ENCODE measurements around the gene ACTN4.
"Not testable (repeated sequence)": the region's sequence is repeated elsewhere in the genome, so short reads cannot be mapped to it uniquely, and the experiment has no call there.

Gene ACTN4

GRCh38 chr19:38763795-38764220 is 116.4 kb downstream of the ACTN4 start:
- H3K4me3 ChIP-seq (ENCODE audit: low read depth, low read length) = no peak overlapping the region
- TF ChIP-seq, protein P1, sequence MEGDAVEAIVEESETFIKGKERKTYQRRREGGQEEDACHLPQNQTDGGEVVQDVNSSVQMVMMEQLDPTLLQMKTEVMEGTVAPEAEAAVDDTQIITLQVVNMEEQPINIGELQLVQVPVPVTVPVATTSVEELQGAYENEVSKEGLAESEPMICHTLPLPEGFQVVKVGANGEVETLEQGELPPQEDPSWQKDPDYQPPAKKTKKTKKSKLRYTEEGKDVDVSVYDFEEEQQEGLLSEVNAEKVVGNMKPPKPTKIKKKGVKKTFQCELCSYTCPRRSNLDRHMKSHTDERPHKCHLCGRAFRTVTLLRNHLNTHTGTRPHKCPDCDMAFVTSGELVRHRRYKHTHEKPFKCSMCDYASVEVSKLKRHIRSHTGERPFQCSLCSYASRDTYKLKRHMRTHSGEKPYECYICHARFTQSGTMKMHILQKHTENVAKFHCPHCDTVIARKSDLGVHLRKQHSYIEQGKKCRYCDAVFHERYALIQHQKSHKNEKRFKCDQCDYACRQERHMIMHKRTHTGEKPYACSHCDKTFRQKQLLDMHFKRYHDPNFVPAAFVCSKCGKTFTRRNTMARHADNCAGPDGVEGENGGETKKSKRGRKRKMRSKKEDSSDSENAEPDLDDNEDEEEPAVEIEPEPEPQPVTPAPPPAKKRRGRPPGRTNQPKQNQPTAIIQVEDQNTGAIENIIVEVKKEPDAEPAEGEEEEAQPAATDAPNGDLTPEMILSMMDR (IDR thresholded peaks at IDR 0.05; ENCODE audit: control insufficient read depth, extremely low read depth, insufficient read depth) = no peak
- no peak for DNase-seq (ENCODE audit: low read depth)

- TF ChIP-seq, protein P1 (IDR thresholded peaks at IDR 0.05; ENCODE audit: control insufficient read depth, extremely low read depth, insufficient read depth) = no peak
- DNase-seq (ENCODE audit: low read depth) = no peak
- H3K4me3 ChIP-seq (ENCODE audit: low read depth, low read length) = no peak overlapping the region
Observed at GRCh38 chr19:38765214-38765613, 117.8 kb downstream of the ACTN4 start.

- no peak overlapping the region for H3K4me3 ChIP-seq (ENCODE audit: low read depth, low read length)
- DNase-seq (ENCODE audit: low read depth) = no peak
- TF ChIP-seq, protein P1 (IDR thresholded peaks at IDR 0.05; ENCODE audit: control insufficient read depth, extremely low read depth, insufficient read depth) = no peak
Observed at GRCh38 chr19:38766276-38767047, 119.0 kb downstream of the ACTN4 start.

DNA sequence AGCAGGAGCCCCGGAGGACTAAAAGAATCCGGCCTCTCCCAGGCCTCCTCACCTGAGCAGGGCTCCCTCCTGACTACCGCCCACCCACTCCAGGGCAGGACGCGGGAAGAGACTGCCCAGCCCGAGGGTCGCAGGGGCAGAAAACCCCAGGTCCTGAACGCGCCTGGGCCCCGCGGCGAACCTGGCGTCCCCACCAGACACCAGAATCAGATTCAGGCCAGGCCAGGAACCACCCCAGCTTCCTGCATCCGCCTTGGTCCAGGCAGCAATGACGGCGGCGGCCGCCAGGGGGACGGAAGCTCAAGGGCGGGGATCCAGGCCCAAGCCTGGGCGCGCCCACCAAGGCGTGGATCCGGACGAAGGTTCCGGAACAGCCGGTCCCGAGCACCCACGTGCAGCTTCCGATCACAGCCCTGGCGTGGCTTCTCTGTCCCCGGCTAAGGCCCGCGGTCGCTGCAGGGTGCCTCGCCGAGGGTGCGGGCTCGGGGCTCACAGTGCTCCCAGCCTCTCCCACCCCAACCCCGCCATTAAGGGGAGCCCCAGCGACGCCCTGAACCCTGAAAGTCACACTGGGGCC is 122.3 kb downstream of the ACTN4 start:
- no peak overlapping the region for H3K4me3 ChIP-seq (ENCODE audit: low read depth, low read length)
- no peak for DNase-seq (ENCODE audit: low read depth)
- TF ChIP-seq, protein P1 (IDR thresholded peaks at IDR 0.05; ENCODE audit: control insufficient read depth, extremely low read depth, insufficient read depth) = peak; percentile 39

DNA sequence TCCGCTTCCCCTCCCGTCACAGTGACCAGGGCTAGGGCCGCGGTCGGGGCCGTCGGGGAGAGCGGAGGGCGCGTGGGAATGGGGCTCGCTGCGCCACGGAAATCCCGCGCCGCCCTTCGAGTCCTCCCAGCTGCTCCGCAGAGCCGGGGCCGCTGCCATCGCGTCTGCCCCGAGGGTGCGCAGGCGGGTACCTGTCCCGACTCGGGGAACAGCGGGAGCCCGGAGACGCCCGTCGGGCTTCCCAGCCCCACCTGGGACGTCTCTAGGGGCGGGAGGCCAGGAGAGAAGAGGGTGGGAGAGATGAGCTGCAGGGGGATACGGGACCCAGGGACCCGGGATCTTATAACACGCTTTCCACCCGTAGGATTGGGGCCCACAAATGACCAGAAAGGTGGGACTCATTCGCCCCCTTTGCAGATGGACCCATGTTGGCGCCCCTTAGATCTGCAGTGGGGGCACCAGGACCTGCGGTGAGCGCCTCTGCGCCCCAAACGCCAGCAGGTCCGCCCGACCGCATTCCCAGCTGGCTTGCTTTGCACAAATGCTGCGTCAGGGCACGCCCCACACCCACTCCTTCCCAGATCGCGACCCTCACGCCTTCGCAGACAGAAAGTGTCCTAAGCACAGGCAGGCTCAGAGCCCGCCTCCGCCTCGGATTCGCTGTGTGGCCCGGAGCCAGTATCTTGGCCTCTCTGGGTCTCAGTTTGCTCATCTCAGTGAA is 122.9 kb downstream of the ACTN4 start:
- not testable (repeated sequence) for H3K4me3 ChIP-seq (ENCODE audit: low read depth, low read length); DNase-seq (ENCODE audit: low read depth)

DNA sequence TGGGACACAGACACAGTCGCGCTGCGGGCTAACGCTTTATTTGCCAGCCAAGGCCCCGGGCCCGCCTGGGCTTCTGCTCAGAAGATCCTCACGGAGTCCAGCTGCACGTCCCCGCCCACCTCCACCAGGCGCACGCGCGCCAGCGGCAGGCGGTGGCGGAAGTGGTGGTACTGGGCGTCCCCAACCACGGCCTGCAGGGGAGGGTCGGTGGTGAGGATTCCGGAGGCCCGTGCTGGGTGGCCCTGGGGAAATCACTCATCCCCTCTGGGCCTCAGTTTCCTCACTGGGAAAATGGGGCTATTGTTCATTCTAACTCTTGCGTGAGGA is 123.5 kb downstream of the ACTN4 start:
- DNase-seq (ENCODE audit: low read depth) = not testable (repeated sequence)

GRCh38 chr19:38771569-38771968 is 124.1 kb downstream of the ACTN4 start:
- not testable (repeated sequence) for DNase-seq (ENCODE audit: low read depth); H3K4me3 ChIP-seq (ENCODE audit: low read depth, low read length)

More for the DNA sequence above, 123.5 kb downstream of the ACTN4 start:
- H3K4me3 ChIP-seq (ENCODE audit: low read depth, low read length) = not testable (repeated sequence)

DNA sequence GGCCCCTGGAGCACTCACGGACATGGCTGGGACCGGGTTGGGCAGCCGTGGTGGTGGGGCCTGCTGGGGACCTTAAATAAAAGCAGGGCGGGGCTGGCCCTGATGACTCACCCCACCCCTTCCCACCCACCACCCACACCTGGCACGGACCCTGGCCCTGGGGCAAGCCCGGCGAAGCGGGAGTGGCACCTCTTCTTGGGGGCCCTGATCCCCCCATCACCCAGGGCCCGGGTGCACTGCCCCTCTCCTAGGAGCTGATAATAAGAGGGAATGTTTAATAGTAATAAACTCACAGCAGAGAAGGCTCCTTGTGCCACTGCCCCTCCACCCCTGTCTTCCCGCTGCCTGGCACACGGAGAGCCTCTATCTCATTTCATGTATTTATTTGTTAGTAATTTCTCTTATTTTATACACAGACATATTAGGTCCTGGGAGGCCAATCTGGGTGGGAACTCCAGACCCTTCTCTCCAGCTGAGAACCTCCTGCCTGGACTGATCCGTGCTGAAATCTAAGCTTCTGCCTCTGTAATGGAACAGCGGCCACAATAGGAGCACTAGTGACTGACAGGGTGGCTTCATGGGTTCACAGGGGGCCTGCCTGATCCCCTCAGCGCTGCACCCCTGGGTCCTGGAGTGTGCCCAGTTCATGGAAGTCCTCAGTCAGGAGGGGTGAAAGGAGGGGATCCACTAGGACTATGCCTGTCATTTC is 126.2 kb downstream of the ACTN4 start, which contains the start of gene LGALS7:
Gene LGALS7, minus strand, starts transcription at position 49 of the 709 bp plus-strand sequence. Its CDS starts 25 bp downstream, at position 24.
- no peak for DNase-seq (ENCODE audit: low read depth)
- no peak within 1 kb of the TSS for H3K4me3 ChIP-seq (ENCODE audit: low read depth, low read length)
- TF ChIP-seq, protein P1 (IDR thresholded peaks at IDR 0.05; ENCODE audit: control insufficient read depth, extremely low read depth, insufficient read depth) = no peak
